HCT116 (cell line): Measurements from ENCODE around the gene SMG5. TPM values are rescaled to one million over a fixed set of nuclear protein-coding genes. Genes with fewer than 3 reads are reported as not detected.

ENCODE experiments used
- ATAC-seq: fragments of 200-7000 bp; cut with Tn5 transposase; 2 replicates; pipeline ENCODE4 v1.9.1; 2020; ENCODE audit warnings: mild to moderate bottlenecking, moderate library complexity
- BruUV-seq: library from RNA; stranded (reverse); fragments of 400-500 nt; replicated peaks from 2 replicates; lab custom pipeline; 2021; lab: Mats Ljungman, UMichigan
- CTCF ChIA-PET: fragments of 300-600 bp; sonication (Branson Sonifier 250); formaldehyde crosslinking; loops from one replicate; lab custom pipeline; 2021; ENCODE audit warnings: antibody characterized with exemption; lab: Charles Lee
- POLR2A ChIA-PET: fragments of 300-600, 350-600 bp; sonication (Branson Sonifier 250); formaldehyde crosslinking; loops from one replicate; lab custom pipeline; 2021; ENCODE audit warnings: antibody characterized with exemption; lab: Charles Lee
- RAD21 ChIA-PET, 2 experiments: fragments of 300-600 bp; sonication (Branson Sonifier 250); formaldehyde crosslinking; loops; one replicate each; lab custom pipeline; 2023; ENCODE audit warnings: low total read pairs in 2 of 2; ENCODE audit not compliant: uncharacterized antibody in 2 of 2, unreplicated experiment in 2 of 2, low non-redundant PET in 1 of 2; lab: Charles Lee
- DNase-seq: peaks from one replicate; pipeline ENCODE4 v3.0.0-alpha.2; 2010; ENCODE audit warnings: low read depth, low spot score
- H2AFZ ChIP-seq: fragments of 200-600 bp; shearing (Covaris generic), sonication (generic); 2 replicates; pipeline ENCODE4 v1.6.1; 2017; ENCODE audit warnings: low read depth, mixed run types, mixed read lengths, antibody characterized with exemption, low read length; ENCODE audit not compliant: poor library complexity, severe bottlenecking
- H3K27ac ChIP-seq: 2 replicates; pipeline ENCODE4 v1.5.1; 2012; ENCODE audit warnings: low read depth, low read length
- H3K27me3 ChIP-seq: fragments of 200-600 bp; sonication (generic); 2 replicates; pipeline ENCODE4 v1.6.1; 2016; ENCODE audit warnings: mixed run types, low read length, mixed read lengths; ENCODE audit not compliant: insufficient read depth
- H3K36me3 ChIP-seq, 2 experiments: fragments of 200-500 bp in 1 of 2; fragments of 200-600 bp in 1 of 2; sonication (Bioruptor generic) in 1 of 2; sonication (generic) in 1 of 2; 2 replicates each; pipeline versions ENCODE4 v1.5.1 to v1.6.1; 2014 to 2016; ENCODE audit warnings: low read length in 2 of 2, inconsistent platforms in 1 of 2, mixed read lengths in 1 of 2, mixed run types in 1 of 2; ENCODE audit not compliant: insufficient read depth in 2 of 2, control insufficient read depth in 1 of 2
- H3K4me1 ChIP-seq, 2 experiments: fragments of 200-600 bp in 1 of 2; sonication (generic) in 1 of 2; 2 replicates each; pipeline versions ENCODE4 v1.5.1 to v1.6.1; 2012 to 2017; ENCODE audit warnings: low read length in 2 of 2, inconsistent platforms in 1 of 2, mild to moderate bottlenecking in 1 of 2, mixed read lengths in 1 of 2, mixed run types in 1 of 2, moderate library complexity in 1 of 2; ENCODE audit not compliant: insufficient read depth in 2 of 2, control insufficient read depth in 1 of 2
- H3K4me2 ChIP-seq: fragments of 200-600 bp; sonication (generic); 2 replicates; pipeline ENCODE4 v1.6.1; 2017; ENCODE audit warnings: mixed run types, low read length, mixed read lengths
- H3K4me3 ChIP-seq, 2 experiments: fragments of 200-600 bp in 1 of 2; sonication (generic) in 1 of 2; replicated peaks in 1 of 2; 2 replicates each; pipeline ENCODE4 v1.5.1; 2011 to 2016; ENCODE audit warnings: low read length in 2 of 2, control low read depth in 1 of 2, low read depth in 1 of 2, mild to moderate bottlenecking in 1 of 2, mixed read lengths in 1 of 2, mixed run types in 1 of 2
- H3K79me2 ChIP-seq: fragments of 200-600 bp; sonication (generic); 2 replicates; pipeline ENCODE4 v1.6.1; 2017; ENCODE audit warnings: mild to moderate bottlenecking, mixed run types, low read length, moderate library complexity, mixed read lengths; ENCODE audit not compliant: insufficient read depth
- H3K9ac ChIP-seq: fragments of 200-600 bp; sonication (generic); 2 replicates; pipeline ENCODE4 v1.6.1; 2016; ENCODE audit warnings: low read length, mixed read lengths
- H3K9me2 ChIP-seq: fragments of 200-600 bp; sonication (generic), shearing (Covaris generic); 2 replicates; pipeline ENCODE4 v1.6.1; 2017; ENCODE audit warnings: mixed run types, mild to moderate bottlenecking, moderate library complexity; ENCODE audit not compliant: insufficient read depth
- H3K9me3 ChIP-seq, 2 experiments: fragments of 200-500 bp in 1 of 2; fragments of 200-600 bp in 1 of 2; sonication (Bioruptor generic) in 1 of 2; sonication (generic) in 1 of 2; 2 replicates each; pipeline ENCODE4 v1.6.1; 2014 to 2017; ENCODE audit warnings: low read length in 2 of 2, mixed read lengths in 2 of 2, inconsistent platforms in 1 of 2, low read depth in 1 of 2, mild to moderate bottlenecking in 1 of 2, mixed run types in 1 of 2, moderate library complexity in 1 of 2; ENCODE audit not compliant: control insufficient read depth in 1 of 2, insufficient read depth in 1 of 2
- H4K20me1 ChIP-seq: fragments of 200-600 bp; sonication (generic), shearing (Covaris generic); 2 replicates; pipeline ENCODE4 v1.6.1; 2017; ENCODE audit warnings: mixed run types, mild to moderate bottlenecking, moderate library complexity; ENCODE audit not compliant: insufficient read depth
- ATF3 ChIP-seq: IDR thresholded peaks from 2 replicates; pipeline ENCODE4 v1.6.1; 2012
- EZH2phosphoT487 ChIP-seq: fragments of 200-600 bp; IDR thresholded peaks from 2 replicates; pipeline ENCODE4 v1.6.1; 2018; ENCODE audit warnings: antibody characterized with exemption, borderline replicate concordance
- FOSL1 ChIP-seq: IDR thresholded peaks from 2 replicates; pipeline ENCODE4 v1.6.1; 2012; ENCODE audit warnings: low read depth
- JUND ChIP-seq: IDR thresholded peaks from 2 replicates; pipeline ENCODE4 v1.6.1; 2012
- POLR2A ChIP-seq: IDR thresholded peaks from 2 replicates; pipeline ENCODE4 v1.7.0; 2011; ENCODE audit warnings: borderline replicate concordance; ENCODE audit not compliant: insufficient read depth, insufficient read length; ENCODE audit errors: extremely low read depth
- POLR2AphosphoS5 ChIP-seq: IDR thresholded peaks from 2 replicates; pipeline ENCODE4 v1.6.1; 2011; ENCODE audit warnings: mild to moderate bottlenecking, low read depth, low read length, moderate library complexity
- RAD21 ChIP-seq: IDR thresholded peaks from 2 replicates; pipeline ENCODE4 v1.6.1; 2012; ENCODE audit warnings: low read depth, mild to moderate bottlenecking
- SIN3A ChIP-seq: IDR thresholded peaks from 2 replicates; pipeline ENCODE4 v1.6.1; 2012; ENCODE audit warnings: low read depth
- SP1 ChIP-seq: IDR thresholded peaks from 2 replicates; pipeline ENCODE4 v1.6.1; 2012; ENCODE audit warnings: low read depth
- SRF ChIP-seq: IDR thresholded peaks from 2 replicates; pipeline ENCODE4 v1.6.1; 2012; ENCODE audit warnings: low read depth
- TCF7L2 ChIP-seq: IDR thresholded peaks from 2 replicates; pipeline ENCODE4 v1.7.0; 2011; ENCODE audit warnings: borderline replicate concordance, inconsistent platforms; ENCODE audit not compliant: insufficient read depth, insufficient read length; ENCODE audit errors: extremely low read depth
- YY1 ChIP-seq: IDR thresholded peaks from 2 replicates; pipeline ENCODE4 v1.6.1; 2011; ENCODE audit warnings: low read length, low read depth, moderate library complexity, mild to moderate bottlenecking; ENCODE audit not compliant: insufficient replicate concordance; ENCODE audit errors: extremely low read depth
- ZBTB33 ChIP-seq: IDR thresholded peaks from 2 replicates; pipeline ENCODE4 v1.6.1; 2011; ENCODE audit warnings: mild to moderate bottlenecking, low read length, moderate library complexity; ENCODE audit not compliant: insufficient replicate concordance; ENCODE audit errors: extremely low read depth
- ZFX ChIP-seq: fragments of 450-650 bp; IDR thresholded peaks from 2 replicates; pipeline ENCODE4 v1.6.1; 2017
- intact Hi-C: fragments of 100-400 bp; cut with micrococcal nuclease; formaldehyde crosslinking; loops from 2 replicates; pipeline ENCODE4 v1.10.0; 2022
- total RNA-seq: library from RNA; stranded (reverse); gene quantifications from one replicate; pipeline ENCODE4 v1.2.1, GENCODE V29; 2021; ENCODE audit not compliant: unreplicated experiment
- TF ChIP-seq, protein P1 (sequence below): IDR thresholded peaks from 2 replicates; pipeline ENCODE4 v1.6.1; 2012; ENCODE audit warnings: low read depth

The SMG5 gene
- total RNA-seq, 1 experiment from 2014 or later = 75.2 TPM

GRCh38 chr1:156316909-156317308 is 34.3 kb upstream of the SMG5 start:
- Histone ChIP-seq H3K4me1 (no peaks in the 10 kb centered on the region), H3K9me2 (no peaks in the 10 kb centered on the region), H4K20me1 (peaks cover 3% of the 10 kb centered on the region; the same call in 1 of the 2 replicates), H2AFZ (no peak overlapping the region), H3K4me3 (no peak overlapping the region), H3K9ac (no peak overlapping the region), H3K27ac (no peak overlapping the region), H3K36me3 (peaks cover 80 to 91% of the 10 kb centered on the region in 2 experiments), H3K4me2 (no peak overlapping the region), H3K27me3 (no peaks in the 10 kb centered on the region), H3K9me3 (no peaks in the 10 kb centered on the region)
- intact Hi-C loops = loop anchor here (5.0 kb wide), 1 partner anchor 175 kb away; no protein-coding TSS in a partner anchor
- RAD21 ChIA-PET = no interaction called here
- POLR2A ChIA-PET = no interaction called here
- ATAC-seq = no peak
- TF ChIP-seq JUND (no peak), FOSL1 (no peak), ZFX (no peak), POLR2AphosphoS5 (no peak), POLR2A (no peak), RAD21 (no peak), EZH2phosphoT487 (no peak), SIN3A (no peak), YY1 (no peak), ZBTB33 (no peak), ATF3 (no peak), SP1 (no peak), TCF7L2 (no peak), SRF (no peak)
- TF ChIP-seq, protein P1, sequence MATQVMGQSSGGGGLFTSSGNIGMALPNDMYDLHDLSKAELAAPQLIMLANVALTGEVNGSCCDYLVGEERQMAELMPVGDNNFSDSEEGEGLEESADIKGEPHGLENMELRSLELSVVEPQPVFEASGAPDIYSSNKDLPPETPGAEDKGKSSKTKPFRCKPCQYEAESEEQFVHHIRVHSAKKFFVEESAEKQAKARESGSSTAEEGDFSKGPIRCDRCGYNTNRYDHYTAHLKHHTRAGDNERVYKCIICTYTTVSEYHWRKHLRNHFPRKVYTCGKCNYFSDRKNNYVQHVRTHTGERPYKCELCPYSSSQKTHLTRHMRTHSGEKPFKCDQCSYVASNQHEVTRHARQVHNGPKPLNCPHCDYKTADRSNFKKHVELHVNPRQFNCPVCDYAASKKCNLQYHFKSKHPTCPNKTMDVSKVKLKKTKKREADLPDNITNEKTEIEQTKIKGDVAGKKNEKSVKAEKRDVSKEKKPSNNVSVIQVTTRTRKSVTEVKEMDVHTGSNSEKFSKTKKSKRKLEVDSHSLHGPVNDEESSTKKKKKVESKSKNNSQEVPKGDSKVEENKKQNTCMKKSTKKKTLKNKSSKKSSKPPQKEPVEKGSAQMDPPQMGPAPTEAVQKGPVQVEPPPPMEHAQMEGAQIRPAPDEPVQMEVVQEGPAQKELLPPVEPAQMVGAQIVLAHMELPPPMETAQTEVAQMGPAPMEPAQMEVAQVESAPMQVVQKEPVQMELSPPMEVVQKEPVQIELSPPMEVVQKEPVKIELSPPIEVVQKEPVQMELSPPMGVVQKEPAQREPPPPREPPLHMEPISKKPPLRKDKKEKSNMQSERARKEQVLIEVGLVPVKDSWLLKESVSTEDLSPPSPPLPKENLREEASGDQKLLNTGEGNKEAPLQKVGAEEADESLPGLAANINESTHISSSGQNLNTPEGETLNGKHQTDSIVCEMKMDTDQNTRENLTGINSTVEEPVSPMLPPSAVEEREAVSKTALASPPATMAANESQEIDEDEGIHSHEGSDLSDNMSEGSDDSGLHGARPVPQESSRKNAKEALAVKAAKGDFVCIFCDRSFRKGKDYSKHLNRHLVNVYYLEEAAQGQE = no peak
- TF ChIP-seq, all 23 proteins: peak for 0
- CTCF ChIA-PET = no interaction called here
- no TSS peak for BruUV-seq
- H3K79me2 ChIP-seq = peaks cover 89% of the 10 kb centered on the region
- no peak for DNase-seq
